ENCODE results near the gene PDLIM5.

PDLIM5 gene

GRCh38 chr4:94665500-94666404 is 214.0 kb downstream of the PDLIM5 start:
- no peak overlapping the region for H3K27ac ChIP-seq (ENCODE audit: low read depth, low read length)
- H3K79me2 ChIP-seq (ENCODE audit: control insufficient read depth, low read length), result no peaks in the 10 kb centered on the region
- TF ChIP-seq, protein P1, sequence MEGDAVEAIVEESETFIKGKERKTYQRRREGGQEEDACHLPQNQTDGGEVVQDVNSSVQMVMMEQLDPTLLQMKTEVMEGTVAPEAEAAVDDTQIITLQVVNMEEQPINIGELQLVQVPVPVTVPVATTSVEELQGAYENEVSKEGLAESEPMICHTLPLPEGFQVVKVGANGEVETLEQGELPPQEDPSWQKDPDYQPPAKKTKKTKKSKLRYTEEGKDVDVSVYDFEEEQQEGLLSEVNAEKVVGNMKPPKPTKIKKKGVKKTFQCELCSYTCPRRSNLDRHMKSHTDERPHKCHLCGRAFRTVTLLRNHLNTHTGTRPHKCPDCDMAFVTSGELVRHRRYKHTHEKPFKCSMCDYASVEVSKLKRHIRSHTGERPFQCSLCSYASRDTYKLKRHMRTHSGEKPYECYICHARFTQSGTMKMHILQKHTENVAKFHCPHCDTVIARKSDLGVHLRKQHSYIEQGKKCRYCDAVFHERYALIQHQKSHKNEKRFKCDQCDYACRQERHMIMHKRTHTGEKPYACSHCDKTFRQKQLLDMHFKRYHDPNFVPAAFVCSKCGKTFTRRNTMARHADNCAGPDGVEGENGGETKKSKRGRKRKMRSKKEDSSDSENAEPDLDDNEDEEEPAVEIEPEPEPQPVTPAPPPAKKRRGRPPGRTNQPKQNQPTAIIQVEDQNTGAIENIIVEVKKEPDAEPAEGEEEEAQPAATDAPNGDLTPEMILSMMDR (IDR thresholded peaks at IDR 0.05; ENCODE audit: low read depth, low read length, poor library complexity, severe bottlenecking), result no peak
- TF ChIP-seq EZH2phosphoT487 (IDR thresholded peaks at IDR 0.05; ENCODE audit: borderline replicate concordance, low read length), result no peak
- no peaks in the 10 kb centered on the region for H4K20me1 ChIP-seq (ENCODE audit: control insufficient read depth, insufficient read depth, low read depth, low read length)
- no peaks in the 10 kb centered on the region for H3K9me3 ChIP-seq (ENCODE audit: control insufficient read depth, insufficient read depth, low read length)
- H3K4me1 ChIP-seq (ENCODE audit: control insufficient read depth, low read length), result no peaks in the 10 kb centered on the region
- H3K9me2 ChIP-seq (replicated peaks; ENCODE audit: control insufficient read depth, low read length), result no peaks in the 10 kb centered on the region
- no peaks in the 10 kb centered on the region for H3K36me3 ChIP-seq (ENCODE audit: control insufficient read depth, low read length)
- H3F3A ChIP-seq (ENCODE audit: control insufficient read depth, insufficient read depth), result no peaks in the 10 kb centered on the region
- H3K4me3 ChIP-seq (ENCODE audit: low read length), result no peak overlapping the region
- H3K4me2 ChIP-seq (ENCODE audit: low read length), result no peak overlapping the region
- no peaks in the 10 kb centered on the region for H3K27me3 ChIP-seq (ENCODE audit: control insufficient read depth, low read length)

DNA sequence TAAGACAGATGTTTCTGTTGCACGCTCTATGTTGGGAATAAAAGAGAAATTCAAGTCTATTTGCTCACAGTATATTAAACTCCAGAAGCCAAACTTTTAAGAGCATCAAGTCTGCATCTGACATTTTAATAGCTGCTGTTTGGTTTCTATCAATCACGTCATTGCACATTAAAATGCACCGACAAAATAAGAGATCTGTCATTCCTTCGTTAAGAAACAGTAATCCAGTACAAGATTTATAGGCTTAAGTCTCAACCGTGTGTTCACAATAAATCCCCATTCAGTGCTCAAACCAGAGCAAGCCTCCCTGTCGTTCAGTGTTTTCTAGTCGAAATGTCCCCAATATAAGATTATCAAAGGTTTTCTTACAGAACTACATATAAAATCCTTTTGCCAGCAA is 217.0 kb downstream of the PDLIM5 start:
- Histone ChIP-seq H3K79me2 (ENCODE audit: control insufficient read depth, low read length) (no peaks in the 10 kb centered on the region), H4K20me1 (ENCODE audit: control insufficient read depth, insufficient read depth, low read depth, low read length) (no peaks in the 10 kb centered on the region), H3F3A (ENCODE audit: control insufficient read depth, insufficient read depth) (no peaks in the 10 kb centered on the region), H3K9me2 (replicated peaks; ENCODE audit: control insufficient read depth, low read length) (no peaks in the 10 kb centered on the region), H3K9me3 (ENCODE audit: control insufficient read depth, insufficient read depth, low read length) (no peaks in the 10 kb centered on the region), H3K27ac (ENCODE audit: low read depth, low read length) (no peak overlapping the region), H3K4me2 (ENCODE audit: low read length) (no peak overlapping the region), H3K27me3 (ENCODE audit: control insufficient read depth, low read length) (no peaks in the 10 kb centered on the region), H3K36me3 (ENCODE audit: control insufficient read depth, low read length) (no peaks in the 10 kb centered on the region), H3K4me3 (ENCODE audit: low read length) (no peak overlapping the region), H3K4me1 (ENCODE audit: control insufficient read depth, low read length) (no peaks in the 10 kb centered on the region)
- TF ChIP-seq EZH2phosphoT487 (IDR thresholded peaks at IDR 0.05; ENCODE audit: borderline replicate concordance, low read length), result no peak
- TF ChIP-seq, protein P1 (IDR thresholded peaks at IDR 0.05; ENCODE audit: low read depth, low read length, poor library complexity, severe bottlenecking), result no peak

GRCh38 chr4:94669672-94670664 is 218.2 kb downstream of the PDLIM5 start:
- Histone ChIP-seq H3K9me3 (ENCODE audit: control insufficient read depth, insufficient read depth, low read length) (no peaks in the 10 kb centered on the region), H3K4me3 (ENCODE audit: low read length) (no peak overlapping the region), H3K9me2 (replicated peaks; ENCODE audit: control insufficient read depth, low read length) (no peaks in the 10 kb centered on the region), H3K4me2 (ENCODE audit: low read length) (no peak overlapping the region), H3K79me2 (ENCODE audit: control insufficient read depth, low read length) (no peaks in the 10 kb centered on the region), H3K4me1 (ENCODE audit: control insufficient read depth, low read length) (no peaks in the 10 kb centered on the region), H4K20me1 (ENCODE audit: control insufficient read depth, insufficient read depth, low read depth, low read length) (no peaks in the 10 kb centered on the region), H3K27ac (ENCODE audit: low read depth, low read length) (no peak overlapping the region), H3K36me3 (ENCODE audit: control insufficient read depth, low read length) (no peaks in the 10 kb centered on the region), H3K27me3 (ENCODE audit: control insufficient read depth, low read length) (no peaks in the 10 kb centered on the region), H3F3A (ENCODE audit: control insufficient read depth, insufficient read depth) (no peaks in the 10 kb centered on the region)
- no peak for TF ChIP-seq EZH2phosphoT487 (IDR thresholded peaks at IDR 0.05; ENCODE audit: borderline replicate concordance, low read length)
- TF ChIP-seq, protein P1 (IDR thresholded peaks at IDR 0.05; ENCODE audit: low read depth, low read length, poor library complexity, severe bottlenecking), result no peak
